DMS 273 (cell line): Measurements from ENCODE around the gene IFITM10.

ENCODE experiments used
- DNase-seq: peaks from one replicate; lab custom pipeline; 2025; ENCODE audit not compliant: unreplicated experiment; lab: John Stamatoyannopoulos, UW

Gene IFITM10

DNA sequence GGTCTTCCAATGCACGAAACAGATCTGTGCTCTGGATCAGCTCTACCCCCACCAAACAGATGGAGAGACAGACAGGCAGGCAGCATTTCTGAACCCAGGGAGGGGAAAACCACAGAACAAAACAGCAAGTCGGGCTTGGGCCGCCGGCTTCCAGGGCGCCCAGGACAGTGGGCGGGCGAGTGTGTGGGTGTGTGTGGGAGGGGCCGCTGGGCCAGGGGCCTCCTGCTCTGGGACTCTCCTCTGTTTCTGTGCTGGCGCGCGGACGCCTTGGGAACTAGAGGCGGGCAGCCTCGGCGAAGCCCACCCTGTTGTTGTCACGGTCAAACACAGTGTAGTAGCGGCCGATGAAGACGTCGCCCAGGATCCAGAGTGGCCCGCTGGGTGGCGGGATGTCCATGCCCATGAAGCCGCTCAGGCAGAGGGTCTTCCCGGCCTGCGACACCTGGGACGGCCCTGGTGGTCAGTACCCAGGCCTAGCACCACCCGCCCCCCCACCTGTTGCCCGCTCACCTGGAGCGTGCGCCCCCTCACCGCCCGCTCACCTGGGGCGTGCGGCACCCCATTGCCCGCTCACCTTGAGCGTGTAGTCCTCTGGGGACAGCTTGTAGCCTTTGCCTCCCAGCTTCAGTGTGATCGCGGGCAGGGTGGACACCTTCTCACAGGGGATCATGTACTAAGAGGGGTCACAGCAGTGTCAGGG is 3.0 kb upstream of the IFITM10 start:
- DNase-seq: no peak

DNA sequence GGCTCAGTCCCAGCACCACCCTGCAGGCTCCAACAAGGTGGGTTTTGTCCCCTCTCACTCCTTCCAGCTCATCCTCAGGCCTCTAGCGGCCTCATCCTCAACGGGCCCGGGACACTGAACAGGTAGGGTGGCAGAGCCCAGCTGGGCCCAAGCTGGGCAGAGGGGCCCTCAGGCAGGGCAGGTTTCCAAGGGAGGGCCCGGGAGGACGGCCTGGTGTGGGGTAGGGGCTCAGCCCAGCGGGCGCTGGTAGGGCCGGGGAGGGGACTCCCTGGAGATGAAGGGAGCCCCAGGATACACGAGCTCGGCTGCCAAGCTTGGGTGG is 2.5 kb upstream of the IFITM10 start:
- no peak for DNase-seq

DNA sequence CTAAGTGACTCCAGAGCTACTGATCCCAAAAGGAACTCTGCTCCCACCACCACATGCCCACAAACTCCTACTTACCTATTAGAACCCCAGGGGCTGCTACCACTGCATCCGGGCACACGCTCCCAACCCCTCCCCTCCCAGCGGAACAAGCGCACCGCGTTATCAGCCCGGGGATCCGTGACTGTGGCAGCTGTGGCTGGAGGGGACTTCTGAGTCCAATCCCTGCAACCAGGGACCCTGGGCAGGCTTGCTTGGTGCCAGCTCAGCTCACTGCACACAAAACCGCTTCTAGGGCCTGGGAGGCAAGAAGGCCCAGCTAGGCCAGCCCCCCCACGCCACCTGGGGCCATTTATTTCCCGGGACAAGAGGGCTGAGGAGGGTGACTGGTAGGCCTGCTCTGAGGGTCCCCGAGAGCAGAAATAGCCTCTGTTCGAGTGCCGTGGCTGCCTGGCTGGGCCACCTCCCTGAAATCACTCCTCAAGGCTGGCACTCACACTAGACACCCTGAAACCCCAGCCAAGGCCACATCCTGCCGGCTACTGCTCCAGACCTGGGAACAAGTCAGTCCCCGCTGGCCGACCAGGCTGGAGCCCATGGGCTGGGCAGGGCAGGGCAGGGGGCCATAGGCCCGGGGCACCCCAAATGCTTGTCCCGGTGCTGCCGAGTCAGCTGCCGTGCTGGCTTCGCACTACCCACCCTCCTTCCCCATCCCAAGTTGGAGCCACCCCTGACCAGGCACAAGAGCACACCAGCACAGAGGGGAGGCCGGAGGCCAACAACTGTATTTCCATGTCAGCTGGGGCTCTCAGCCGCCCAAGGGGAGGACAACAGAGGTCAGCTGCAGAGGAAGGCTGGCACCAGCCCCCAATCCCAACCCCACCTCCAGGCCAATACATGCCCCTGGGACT is 1.9 kb upstream of the IFITM10 start:
- DNase-seq: no peak

DNA sequence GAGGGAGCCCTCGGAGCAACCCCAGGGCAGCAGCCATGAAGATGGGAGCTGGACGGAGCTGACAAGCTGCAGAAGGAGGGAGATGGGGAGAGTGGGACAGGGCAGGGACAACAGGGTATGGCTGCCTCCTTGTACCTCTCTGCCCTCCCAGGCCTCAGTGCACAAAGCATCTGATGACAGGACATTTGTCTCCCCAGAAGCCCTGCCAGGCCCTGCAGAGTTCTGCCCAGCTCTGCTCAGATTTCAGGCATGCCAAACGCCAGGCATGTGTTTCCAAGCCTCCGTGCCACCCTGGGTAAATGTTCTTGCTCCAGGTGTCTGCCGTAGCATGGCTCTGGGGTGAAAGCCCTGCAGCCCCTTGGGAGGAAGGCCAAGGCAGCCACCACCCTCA is 1.1 kb upstream of the IFITM10 start:
- no peak for DNase-seq

DNA sequence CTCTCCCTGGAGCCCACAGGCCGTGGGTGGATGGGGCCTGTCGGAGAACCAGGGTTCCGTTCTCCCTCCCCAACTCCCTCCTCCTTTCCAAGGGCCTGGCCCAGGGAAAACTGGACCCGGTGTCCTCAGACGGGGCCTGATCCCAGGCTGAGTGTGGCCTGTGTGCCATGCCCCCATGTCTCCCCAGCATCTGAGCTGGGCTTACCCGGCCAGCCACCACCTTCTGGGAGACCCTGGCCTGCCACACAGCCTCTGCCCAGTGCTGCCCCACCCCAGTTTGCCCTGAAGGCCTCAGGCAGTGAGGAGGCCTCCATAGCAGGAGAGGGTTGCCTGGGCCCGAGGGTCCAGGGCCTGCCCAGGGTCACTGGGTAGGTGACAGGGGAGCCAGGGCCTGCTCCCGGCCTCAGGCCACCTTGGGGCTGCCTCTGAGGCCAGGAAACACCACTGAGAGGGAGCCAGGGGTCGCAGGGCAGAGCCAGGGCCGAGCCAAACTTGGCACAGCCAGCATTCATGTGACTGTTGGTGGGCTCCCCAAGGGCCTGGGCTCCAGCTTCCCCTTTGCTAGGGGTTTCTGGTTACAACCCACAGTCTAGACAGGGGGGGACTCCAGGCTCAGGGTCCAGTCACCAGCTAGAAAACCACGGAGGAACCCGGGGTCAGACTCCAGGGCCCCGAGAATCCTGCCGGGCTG is 590 bp upstream of the IFITM10 start:
- no peak for DNase-seq

DNA sequence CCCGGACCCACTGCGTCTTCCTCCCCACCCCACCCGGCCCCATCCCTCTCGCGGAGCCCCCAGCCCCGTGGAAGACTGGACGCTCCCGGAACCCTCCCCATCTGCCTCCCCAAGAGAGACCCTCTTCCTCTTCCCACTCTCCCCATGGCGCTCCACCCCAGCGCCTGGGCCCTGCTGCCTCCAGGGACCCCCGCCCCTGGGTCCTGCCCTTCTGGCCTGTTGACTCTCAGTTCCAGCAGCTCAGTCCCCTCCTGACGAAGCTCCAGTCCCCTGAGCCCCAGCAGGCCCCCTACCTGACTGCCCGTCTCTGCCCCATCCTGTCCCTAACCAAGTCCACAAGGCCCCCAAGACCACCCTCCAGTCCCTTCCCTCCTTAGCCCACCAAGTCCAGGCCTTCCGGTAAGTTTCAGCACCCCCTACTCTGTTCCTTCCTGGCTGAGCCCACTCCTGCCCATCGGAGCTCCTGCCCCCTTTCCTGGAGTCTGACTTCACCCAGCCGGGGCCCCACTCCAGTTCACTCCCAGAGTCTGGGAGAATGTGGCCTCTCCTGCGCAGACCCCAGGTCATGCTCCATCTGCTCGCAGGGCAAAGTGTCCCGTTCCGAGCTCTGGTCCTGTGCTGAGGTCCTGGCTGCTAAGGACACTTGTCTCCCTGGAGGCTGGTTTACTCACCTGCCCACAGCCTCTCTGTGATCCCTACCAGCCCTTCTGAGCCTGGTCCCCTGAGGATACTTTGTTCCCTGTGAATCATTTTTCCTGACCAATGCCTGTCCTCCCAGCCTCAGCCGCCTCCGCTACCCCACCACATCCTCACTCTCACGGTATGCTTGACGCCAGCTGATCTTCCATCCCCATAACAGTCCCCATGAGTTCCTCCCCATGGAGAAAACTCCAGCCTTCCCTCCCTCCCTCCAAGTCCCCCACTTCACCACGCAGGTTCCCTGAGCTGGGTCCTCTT is 722 bp downstream of the IFITM10 start:
- DNase-seq: no peak

DNA sequence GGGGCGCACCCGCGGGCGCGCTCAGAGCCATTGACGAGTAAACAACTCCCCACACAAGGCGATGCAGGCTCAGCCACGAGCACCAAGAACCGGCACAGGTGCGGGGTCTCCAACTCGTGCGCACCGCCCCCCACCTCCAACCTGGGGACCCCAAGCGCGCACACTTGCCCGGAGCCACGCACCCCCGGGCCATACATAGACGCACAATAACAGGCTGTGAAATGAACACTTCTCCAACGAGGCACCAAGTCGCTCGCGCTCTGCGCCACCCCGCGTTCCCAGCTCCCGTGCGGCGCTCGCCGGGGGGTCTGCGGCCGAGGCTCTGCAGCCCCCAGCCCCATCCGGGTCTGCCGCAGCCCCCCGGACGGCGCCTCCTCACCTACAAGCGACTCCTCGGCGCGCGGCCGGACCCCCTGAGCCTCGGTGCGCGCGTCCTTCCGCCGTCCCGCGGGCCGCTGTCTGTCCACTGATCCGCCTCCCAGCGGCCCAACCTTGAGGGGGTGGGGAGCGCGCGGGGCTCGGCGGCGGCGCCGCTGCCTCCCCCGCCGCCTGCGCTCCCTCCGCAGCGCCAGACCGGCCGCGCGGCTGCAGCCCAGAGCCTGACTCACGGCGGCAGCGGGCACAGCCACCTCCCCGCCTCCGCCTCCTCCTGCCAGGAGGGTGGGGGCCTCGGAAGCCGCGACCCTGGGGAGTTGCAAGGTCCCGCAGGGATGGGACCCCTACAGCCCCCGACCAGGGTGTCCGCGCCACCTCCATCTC is 1.6 kb downstream of the IFITM10 start:
- peak; percentile 33 for DNase-seq

DNA sequence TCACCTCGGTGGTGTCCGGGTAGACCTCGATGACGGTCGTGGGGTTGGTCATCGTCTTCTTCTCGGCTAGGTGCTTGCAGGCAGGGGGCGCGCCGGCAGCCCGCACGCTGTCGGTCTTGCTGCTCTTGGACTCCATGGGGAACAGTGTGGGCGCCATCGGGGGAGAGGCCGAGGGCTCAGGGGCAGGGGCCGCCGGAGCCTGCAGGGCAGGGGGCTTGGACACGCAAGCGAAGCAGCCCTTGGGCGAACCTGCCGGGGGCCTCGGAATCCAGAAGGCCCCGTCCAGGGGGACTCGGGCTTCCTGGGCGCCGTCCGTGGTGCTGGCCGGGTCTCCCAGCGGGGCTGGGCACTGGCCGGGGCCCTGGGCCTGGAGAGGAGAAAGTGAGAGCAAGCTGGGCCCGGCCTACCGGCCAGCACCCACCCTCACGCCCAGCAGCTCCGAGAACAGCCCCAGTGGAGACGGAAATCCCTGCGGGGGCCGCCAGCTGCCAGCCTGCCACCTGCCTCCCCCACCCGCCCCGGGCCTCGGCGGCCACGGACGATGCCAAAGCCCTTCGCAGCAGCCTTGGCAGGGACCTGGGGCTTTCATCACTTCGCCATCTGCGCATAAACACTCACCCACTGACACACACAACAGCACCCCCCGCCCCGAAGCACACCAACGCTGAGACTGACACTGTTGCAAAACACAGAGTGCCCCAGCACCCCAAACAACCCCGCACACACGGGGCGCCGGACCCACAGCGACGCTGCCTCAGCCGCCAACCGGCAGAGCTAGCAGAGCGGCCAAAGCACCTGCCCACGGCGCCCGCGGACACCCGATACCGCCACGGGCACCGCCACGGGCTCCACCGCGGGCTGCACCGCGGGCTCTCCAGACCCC is 2.4 kb downstream of the IFITM10 start:
- DNase-seq: peak; percentile 35

DNA sequence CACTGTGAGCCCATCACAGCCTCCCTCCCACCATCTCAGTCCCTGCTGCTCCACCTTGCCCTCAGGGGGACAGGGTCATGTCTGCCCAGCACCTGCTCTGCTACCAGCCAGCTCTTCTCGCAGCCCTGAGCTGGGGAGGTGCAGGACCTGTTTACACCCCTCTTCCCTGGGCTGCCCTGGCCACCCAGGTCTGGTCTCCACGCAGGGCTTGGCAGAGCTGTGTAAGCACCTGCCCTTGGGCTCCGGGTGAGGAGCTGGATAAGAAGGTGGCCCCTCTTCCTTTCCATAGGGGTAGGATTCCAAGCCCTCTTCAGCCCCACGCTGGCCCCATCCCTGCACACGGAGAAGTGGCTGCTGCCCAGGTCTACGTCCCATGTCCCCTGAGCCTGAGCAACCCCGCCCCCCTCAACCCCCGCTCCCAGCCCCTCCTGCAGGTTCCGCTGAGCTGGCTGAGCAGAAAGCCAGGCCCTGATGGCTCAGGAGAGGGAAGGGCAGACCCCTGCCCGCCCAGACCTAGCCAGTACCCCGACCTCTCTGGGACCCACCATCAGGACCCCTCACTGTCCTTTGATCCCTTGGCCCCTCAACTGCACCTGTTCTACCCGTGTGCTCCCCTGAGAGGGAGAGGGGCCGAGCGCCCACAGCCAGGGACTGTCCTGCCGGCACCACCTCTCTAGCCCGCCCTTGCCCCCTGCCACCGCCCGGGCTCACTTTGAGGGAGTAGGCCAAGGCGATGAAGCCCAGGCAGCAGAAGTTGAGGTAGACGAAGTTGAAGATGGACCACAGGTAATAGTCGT is 3.2 kb downstream of the IFITM10 start:
- no peak for DNase-seq

DNA sequence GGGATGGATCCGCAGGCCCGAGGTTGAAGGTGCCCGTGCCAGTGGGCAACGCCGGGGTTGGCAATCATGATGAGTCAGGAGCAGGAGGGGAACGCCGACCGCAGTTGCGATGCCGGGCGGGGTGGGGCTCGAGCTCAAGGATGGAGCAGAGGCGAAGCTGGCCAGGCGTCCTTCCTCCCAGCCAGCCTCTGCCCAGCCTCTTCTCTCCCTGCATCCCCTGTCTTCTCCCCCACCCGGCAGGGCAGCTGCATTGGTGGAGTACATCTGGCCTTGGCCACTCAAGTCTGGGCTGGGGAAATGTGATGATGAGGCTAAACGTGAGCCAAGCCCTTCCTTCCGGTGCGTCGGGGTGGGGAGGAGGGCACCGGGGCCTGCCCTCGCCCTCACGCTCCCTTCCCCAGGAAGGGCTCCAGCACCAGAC is 3.9 kb downstream of the IFITM10 start:
- no peak for DNase-seq

DNA sequence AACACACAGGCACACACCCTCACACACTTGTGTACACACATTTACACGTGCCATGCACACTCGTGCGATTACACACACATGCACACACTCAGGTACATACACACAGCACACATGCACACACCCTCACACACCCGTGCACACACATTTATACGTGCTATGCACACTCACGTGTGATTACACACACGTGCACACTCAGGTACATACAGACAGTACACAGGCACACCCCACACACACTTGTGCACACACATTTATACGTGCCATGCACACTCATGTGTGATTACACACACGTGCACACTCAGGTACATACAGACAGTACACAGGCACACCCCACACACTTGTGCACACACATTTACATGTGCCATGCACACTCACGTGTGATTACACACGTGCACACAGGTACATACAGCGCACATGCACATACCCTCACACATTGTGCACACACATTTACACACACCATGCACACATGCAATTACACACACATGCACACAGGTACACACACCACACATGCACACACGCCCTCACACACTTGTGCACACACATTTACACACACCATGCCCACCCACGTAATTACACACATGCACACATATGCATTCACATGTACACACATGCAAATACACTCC is 4.6 kb downstream of the IFITM10 start:
- no peak for DNase-seq

DNA sequence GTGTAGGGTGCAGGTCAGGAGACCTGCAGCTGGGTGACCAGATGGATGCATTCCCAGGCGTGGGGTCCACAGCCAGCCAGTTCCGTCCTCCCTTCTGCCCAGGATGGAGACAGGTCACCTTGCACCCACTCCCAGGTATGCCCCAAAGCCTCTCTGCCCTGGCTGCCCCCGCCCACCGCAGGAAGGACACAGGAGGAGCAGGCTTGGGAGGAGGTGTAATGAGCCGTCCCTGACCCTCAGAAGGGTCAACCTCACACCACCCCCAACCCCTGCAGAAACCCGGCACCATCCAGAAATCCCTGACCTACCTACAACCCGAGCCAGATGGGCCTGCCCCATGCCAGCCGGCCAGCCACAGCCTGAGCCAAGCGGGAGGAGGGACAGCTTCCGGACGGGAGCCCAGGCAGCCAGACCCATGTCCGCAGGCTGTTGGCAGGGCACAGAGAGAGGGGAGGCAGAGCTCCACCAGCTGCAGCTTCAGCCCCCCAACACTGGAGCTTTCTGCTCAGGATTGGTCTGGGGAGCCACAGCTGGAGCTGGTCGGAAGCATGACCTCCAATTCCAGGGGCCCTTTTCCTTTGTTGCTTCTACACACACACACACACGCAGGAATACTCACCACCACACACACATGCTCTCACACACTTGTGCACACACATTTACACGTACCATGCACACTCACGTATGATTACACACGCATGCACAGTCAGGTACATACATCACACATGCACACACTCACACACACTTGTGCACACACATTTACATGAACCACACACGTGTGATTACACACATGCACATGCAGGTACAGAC is 5.3 kb downstream of the IFITM10 start:
- DNase-seq: no peak

DNA sequence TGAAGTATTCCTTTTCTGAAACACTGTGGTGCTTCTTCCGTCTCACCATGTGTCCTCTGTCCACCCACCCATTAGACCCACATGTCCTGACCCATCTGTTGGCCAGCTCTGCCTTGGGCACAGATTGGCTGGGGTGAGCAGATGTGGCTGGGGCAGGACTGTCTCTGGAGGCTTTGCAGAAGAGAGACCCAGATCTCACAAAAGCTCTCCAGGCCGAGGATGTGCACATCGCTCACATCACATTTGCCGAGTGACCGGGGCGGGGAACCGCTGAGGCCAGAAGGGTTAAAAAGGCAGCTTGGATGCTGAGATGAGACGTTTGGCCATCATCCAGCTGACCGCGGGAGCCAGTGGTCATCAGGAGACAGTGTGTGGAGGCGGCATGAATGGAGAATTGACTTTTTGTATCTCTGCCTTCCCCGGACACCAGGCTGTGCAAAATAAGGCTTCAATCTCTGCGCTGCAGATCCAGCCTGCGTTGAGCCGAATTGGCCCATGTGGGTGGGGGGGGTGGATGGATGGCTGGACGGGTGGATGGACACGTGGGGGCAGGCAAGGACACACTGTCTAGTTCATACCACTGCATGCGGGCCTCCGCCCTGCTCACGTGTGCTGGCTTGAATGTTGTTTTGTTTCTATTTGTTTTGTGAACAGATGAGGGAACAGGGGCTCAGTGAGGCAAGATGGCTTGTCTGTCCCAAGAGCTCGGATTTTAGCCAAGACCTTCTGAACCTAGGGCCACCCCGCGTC is 6.1 kb downstream of the IFITM10 start:
- no peak for DNase-seq

DNA sequence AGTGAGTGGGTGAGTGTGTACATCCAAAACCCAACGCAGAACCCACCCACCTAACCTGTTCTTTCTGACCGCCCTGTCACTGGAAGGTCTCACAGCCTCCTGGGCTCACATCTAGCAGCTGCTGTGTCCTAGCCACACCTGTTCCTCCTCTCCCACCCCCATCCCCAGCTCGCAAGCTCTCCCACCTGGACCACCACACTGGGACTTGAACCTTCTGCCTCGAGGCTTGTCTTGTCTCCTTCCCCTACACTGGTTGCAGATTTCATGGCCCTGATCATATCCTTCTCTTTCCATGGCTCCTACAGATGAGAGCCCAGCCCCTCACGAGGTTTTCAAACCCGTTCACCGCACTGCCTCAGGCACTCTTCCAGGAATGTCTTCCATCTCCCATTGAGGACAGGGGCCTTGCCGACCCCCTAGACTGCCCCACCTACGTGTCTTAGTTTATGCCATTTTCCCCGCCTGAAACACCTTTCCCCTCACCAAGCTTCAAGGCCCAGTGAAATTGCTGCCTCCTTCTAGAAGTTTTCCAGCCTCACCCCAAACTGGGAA is 6.7 kb downstream of the IFITM10 start:
- no peak for DNase-seq

DNA sequence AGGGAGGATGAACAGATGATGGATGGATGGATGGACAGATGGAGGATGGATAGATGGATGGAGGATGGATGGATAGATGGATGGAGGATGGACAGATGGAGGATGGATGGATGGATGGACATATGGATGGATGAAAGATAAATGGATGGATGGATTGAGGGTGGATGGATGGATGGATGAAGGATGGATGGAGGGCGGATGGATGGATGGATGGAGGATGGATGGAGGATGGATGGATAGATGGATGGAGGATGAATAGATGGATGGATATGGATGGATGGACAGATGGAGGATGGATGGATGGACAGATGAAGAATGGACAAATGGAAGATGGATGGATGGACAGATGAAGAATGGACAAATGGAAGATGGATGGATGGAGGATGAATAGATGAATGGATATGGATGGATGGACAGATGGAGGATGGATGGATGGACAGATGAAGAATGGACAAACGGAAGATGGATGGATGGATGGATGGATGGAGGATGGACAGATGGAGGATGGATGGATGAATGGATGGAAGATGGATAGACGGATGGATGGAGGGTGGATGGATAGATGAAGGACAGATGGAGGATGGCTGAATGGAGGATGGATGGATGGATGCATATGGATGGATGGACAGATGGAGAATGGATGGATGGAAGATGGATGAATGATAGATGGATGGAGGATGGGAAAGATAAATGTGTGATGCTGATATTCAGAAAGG is 7.4 kb downstream of the IFITM10 start:
- DNase-seq: no peak
